GM10248 (cell line): ENCODE measurements around the gene LAMTOR1.

ENCODE experiments used
- CTCF ChIA-PET: fragments of 300-600 bp; sonication (Branson Sonifier 250); formaldehyde crosslinking; extraction: SDS; loops from one replicate; lab custom pipeline; 2021; ENCODE audit warnings: antibody characterized with exemption; lab: Yijun Ruan, JAX
- POLR2A ChIA-PET: fragments of 350-650 bp; sonication (Branson Sonifier 250); formaldehyde crosslinking; extraction: SDS; loops from one replicate; lab custom pipeline; 2020; ENCODE audit warnings: antibody characterized with exemption; lab: Yijun Ruan, JAX
- DNase-seq: peaks from one replicate; pipeline ENCODE4 v3.0.0; 2012; ENCODE audit errors: extremely low spot score
- TF ChIP-seq, protein P1 (sequence below): IDR thresholded peaks from 2 replicates; pipeline ENCODE4 v1.5.1; 2012; ENCODE audit warnings: mild to moderate bottlenecking, low read depth; ENCODE audit errors: extremely low read depth, missing control alignments, control extremely low read depth

LAMTOR1 gene

DNA sequence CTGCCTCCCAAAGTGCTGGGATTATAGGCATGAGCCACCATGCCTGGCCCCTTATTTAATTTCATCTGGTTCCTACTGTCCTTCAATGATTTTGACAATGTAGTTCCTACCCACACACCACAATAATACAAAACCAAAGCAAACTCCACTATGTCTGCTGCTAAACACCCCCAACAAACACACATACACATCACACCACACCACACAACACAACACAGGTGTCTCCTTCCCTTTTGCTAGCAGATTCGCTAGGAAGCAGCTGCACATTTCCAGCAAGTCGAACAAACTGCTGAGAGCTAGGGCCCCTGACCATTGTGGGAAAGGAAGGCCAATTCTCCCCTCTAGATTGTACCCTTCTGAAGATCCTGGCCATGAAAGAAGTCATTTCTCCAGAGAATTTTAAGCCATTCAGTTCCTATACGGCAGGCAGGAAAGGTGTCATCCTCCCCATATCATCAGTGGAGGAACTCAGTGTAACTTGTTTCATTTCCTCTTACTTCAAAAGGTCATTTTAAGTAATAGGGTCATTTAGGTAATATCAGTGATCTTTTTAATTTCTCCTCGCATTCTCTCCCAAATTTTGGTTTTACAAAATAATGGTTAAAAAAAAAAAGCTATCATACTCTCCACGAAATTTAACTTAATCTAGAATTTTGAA, 41.2 kb downstream of the LAMTOR1 start:
- TF ChIP-seq, protein P1, sequence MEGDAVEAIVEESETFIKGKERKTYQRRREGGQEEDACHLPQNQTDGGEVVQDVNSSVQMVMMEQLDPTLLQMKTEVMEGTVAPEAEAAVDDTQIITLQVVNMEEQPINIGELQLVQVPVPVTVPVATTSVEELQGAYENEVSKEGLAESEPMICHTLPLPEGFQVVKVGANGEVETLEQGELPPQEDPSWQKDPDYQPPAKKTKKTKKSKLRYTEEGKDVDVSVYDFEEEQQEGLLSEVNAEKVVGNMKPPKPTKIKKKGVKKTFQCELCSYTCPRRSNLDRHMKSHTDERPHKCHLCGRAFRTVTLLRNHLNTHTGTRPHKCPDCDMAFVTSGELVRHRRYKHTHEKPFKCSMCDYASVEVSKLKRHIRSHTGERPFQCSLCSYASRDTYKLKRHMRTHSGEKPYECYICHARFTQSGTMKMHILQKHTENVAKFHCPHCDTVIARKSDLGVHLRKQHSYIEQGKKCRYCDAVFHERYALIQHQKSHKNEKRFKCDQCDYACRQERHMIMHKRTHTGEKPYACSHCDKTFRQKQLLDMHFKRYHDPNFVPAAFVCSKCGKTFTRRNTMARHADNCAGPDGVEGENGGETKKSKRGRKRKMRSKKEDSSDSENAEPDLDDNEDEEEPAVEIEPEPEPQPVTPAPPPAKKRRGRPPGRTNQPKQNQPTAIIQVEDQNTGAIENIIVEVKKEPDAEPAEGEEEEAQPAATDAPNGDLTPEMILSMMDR, result no peak
- CTCF ChIA-PET, result interaction anchor here (1.1 to 6.2 kb wide), 9 partner anchors 8 to 83 kb away, joined by 3 to 23 read pairs (median 5); no protein-coding TSS in a partner anchor
- DNase-seq, result peak; percentile 38
- POLR2A ChIA-PET, result no interaction called here

DNA sequence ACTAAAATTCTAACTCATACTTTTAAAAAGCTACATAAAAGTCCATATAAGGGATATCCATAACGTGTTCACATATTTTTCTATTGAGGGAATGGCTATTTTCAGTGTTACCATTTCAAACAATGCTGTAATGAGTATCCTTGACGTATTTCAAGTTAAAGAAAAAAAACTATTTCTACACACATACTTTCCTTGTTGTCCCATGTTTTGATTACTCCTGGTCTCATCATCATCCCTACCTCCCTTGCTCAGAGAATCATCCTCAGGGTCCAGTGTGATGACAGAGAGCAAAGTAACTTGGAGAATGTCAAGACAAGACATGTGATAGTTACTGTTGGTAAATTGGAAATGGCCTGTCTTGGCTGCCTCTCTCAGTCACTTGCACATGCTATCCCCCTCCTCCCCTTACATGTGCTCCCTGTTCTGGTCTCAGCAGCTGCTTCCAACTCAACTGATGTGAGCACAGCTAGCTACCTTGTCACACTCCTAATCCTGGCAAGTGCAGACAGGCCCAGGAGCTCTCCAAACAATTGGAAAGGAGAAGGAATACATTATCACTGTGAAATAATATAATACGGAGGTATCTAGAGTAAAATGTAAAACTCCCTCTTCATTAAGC, 44.6 kb downstream of the LAMTOR1 start:
- DNase-seq, result no peak
- CTCF ChIA-PET, result interaction anchor here (0.7 to 6.2 kb wide), 9 partner anchors 9 to 34 kb away, joined by 3 to 23 read pairs (median 4); no protein-coding TSS in a partner anchor
- POLR2A ChIA-PET, result no interaction called here
- TF ChIP-seq, protein P1, result no peak

DNA sequence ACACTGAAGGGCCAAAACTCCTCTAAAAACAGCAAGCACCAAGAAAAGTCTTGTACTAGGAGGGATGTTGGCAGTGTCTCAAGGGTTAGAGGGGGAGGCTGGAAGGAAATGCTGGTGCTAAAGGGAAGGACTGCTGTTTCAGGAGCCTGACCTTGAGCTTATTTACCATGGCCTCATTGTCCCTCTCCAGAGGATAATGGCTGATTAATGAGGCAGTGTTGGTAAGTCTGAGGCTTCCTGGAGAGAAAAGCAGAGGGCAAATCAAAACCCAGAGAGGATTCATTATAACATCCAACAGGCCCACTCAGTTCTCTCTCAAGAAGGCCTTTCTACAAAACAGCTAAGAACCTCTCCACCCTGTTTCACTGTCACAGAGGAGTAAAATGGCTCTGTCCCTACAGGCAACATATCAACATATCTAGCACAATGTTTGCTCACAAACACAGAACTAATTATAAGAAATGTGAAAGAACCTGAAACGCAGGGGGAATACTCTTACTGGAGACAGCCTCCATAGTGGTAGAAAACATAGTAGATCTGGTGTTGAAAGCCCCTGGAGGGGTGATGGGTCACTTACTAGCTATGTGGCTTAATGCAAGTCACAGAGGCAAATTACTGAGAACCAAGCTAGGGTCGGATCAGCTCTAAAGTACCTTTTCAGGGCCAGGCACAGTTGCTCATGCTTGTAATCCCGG, 54.2 kb downstream of the LAMTOR1 start:
- TF ChIP-seq, protein P1, result no peak
- CTCF ChIA-PET, result interaction anchor here (1.1 to 9.1 kb wide), 9 partner anchors 8 to 42 kb away, joined by 3 to 45 read pairs (median 5); no protein-coding TSS in a partner anchor
- no peak for DNase-seq
- POLR2A ChIA-PET, result no interaction called here
